Measurements from ENCODE around the gene MYH9. TPM values are rescaled to one million over a fixed set of nuclear protein-coding genes. Genes with fewer than 3 reads are reported as not detected.

MYH9 gene
- total and polyA plus RNA-seq, 2 experiments from 2014 or later: 140 to 188 TPM

GRCh38 chr22:36297568-36297967 is 90.2 kb downstream of the MYH9 start:
- peaks cover 5% of the 10 kb centered on the region for H3K79me2 ChIP-seq
- no peaks in the 10 kb centered on the region for H4K20me1 ChIP-seq (ENCODE audit: insufficient read depth, poor library complexity, severe bottlenecking)
- H3K9me3 ChIP-seq (ENCODE audit: low read depth): no peaks in the 10 kb centered on the region
- no peaks in the 10 kb centered on the region for H3K9me2 ChIP-seq (replicated peaks; ENCODE audit: insufficient read depth)
- no peak for DNase-seq (ENCODE audit: low spot score)
- no peaks in the 10 kb centered on the region for H3K27me3 ChIP-seq
- H3K36me3 ChIP-seq (replicated peaks; ENCODE audit: insufficient read depth, low read depth): peaks cover 3% of the 10 kb centered on the region
- H3K4me3 ChIP-seq: no peak overlapping the region
- no peak overlapping the region for H2AFZ ChIP-seq
- 92% methylated on average over 19 of the region's 19 CpGs for WGBS (ENCODE audit: low lambda C conversion rate, missing lambda C conversion rate)
- no peak overlapping the region for H3K4me2 ChIP-seq
- TF ChIP-seq EZH2 (IDR thresholded peaks at IDR 0.05; ENCODE audit: borderline replicate concordance) (no peak), CTCF (IDR thresholded peaks at IDR 0.05; ENCODE audit: poor library complexity) (no peak), EZH2phosphoT487 (IDR thresholded peaks at IDR 0.05; ENCODE audit: low read depth, severe bottlenecking, unreplicated experiment) (no peak)
- H3K27ac ChIP-seq: no peak overlapping the region
- peaks cover 5% of the 10 kb centered on the region for H3K4me1 ChIP-seq (ENCODE audit: insufficient read depth)

GRCh38 chr22:36296690-36297089 is 91.1 kb downstream of the MYH9 start:
- H3K9me2 ChIP-seq (replicated peaks; ENCODE audit: insufficient read depth): no peaks in the 10 kb centered on the region
- WGBS (ENCODE audit: low lambda C conversion rate, missing lambda C conversion rate): 96% methylated on average over 15 of the region's 15 CpGs
- TF ChIP-seq EZH2 (IDR thresholded peaks at IDR 0.05; ENCODE audit: borderline replicate concordance) (no peak), EZH2phosphoT487 (IDR thresholded peaks at IDR 0.05; ENCODE audit: low read depth, severe bottlenecking, unreplicated experiment) (no peak), CTCF (IDR thresholded peaks at IDR 0.05; ENCODE audit: poor library complexity) (no peak)
- H3K79me2 ChIP-seq: peaks cover 5% of the 10 kb centered on the region
- no peak overlapping the region for H3K4me3 ChIP-seq
- no peaks in the 10 kb centered on the region for H3K27me3 ChIP-seq
- H3K36me3 ChIP-seq (replicated peaks; ENCODE audit: insufficient read depth, low read depth): peaks cover 3% of the 10 kb centered on the region
- no peaks in the 10 kb centered on the region for H3K4me1 ChIP-seq (ENCODE audit: insufficient read depth)
- no peak overlapping the region for H3K27ac ChIP-seq
- no peak for DNase-seq (ENCODE audit: low spot score)
- H4K20me1 ChIP-seq (ENCODE audit: insufficient read depth, poor library complexity, severe bottlenecking): no peaks in the 10 kb centered on the region
- H2AFZ ChIP-seq: no peak overlapping the region
- H3K9me3 ChIP-seq (ENCODE audit: low read depth): no peaks in the 10 kb centered on the region
- H3K4me2 ChIP-seq: no peak overlapping the region

- Histone ChIP-seq H3K4me2 (no peak overlapping the region), H3K9me2 (replicated peaks; ENCODE audit: insufficient read depth) (no peaks in the 10 kb centered on the region), H3K79me2 (no peaks in the 10 kb centered on the region), H3K27ac (no peak overlapping the region), H4K20me1 (ENCODE audit: insufficient read depth, poor library complexity, severe bottlenecking) (no peaks in the 10 kb centered on the region), H3K9me3 (ENCODE audit: low read depth) (no peaks in the 10 kb centered on the region), H2AFZ (no peak overlapping the region), H3K4me1 (ENCODE audit: insufficient read depth) (no peaks in the 10 kb centered on the region), H3K27me3 (no peaks in the 10 kb centered on the region), H3K4me3 (no peak overlapping the region), H3K36me3 (replicated peaks; ENCODE audit: insufficient read depth, low read depth) (peaks cover 3% of the 10 kb centered on the region)
- no peak for DNase-seq (ENCODE audit: low spot score)
- TF ChIP-seq EZH2phosphoT487 (IDR thresholded peaks at IDR 0.05; ENCODE audit: low read depth, severe bottlenecking, unreplicated experiment) (no peak), EZH2 (IDR thresholded peaks at IDR 0.05; ENCODE audit: borderline replicate concordance) (no peak), CTCF (IDR thresholded peaks at IDR 0.05; ENCODE audit: poor library complexity) (no peak)
- WGBS (ENCODE audit: low lambda C conversion rate, missing lambda C conversion rate): 96% methylated on average over 7 of the region's 7 CpGs
These were observed 92.5 kb downstream of the MYH9 start for GRCh38 chr22:36295247-36295646.

GRCh38 chr22:36294801-36295200 is 93.0 kb downstream of the MYH9 start:
- Histone ChIP-seq H3K27me3 (no peaks in the 10 kb centered on the region), H3K79me2 (no peaks in the 10 kb centered on the region), H3K4me2 (no peak overlapping the region), H2AFZ (no peak overlapping the region), H3K27ac (no peak overlapping the region), H3K4me3 (no peak overlapping the region), H4K20me1 (ENCODE audit: insufficient read depth, poor library complexity, severe bottlenecking) (no peaks in the 10 kb centered on the region), H3K4me1 (ENCODE audit: insufficient read depth) (no peaks in the 10 kb centered on the region), H3K9me3 (ENCODE audit: low read depth) (no peaks in the 10 kb centered on the region), H3K9me2 (replicated peaks; ENCODE audit: insufficient read depth) (no peaks in the 10 kb centered on the region), H3K36me3 (replicated peaks; ENCODE audit: insufficient read depth, low read depth) (peaks cover 3% of the 10 kb centered on the region)
- no peak for DNase-seq (ENCODE audit: low spot score)
- WGBS (ENCODE audit: low lambda C conversion rate, missing lambda C conversion rate): 95% methylated on average over 11 of the region's 11 CpGs
- TF ChIP-seq CTCF (IDR thresholded peaks at IDR 0.05; ENCODE audit: poor library complexity) (no peak), EZH2phosphoT487 (IDR thresholded peaks at IDR 0.05; ENCODE audit: low read depth, severe bottlenecking, unreplicated experiment) (no peak), EZH2 (IDR thresholded peaks at IDR 0.05; ENCODE audit: borderline replicate concordance) (no peak)

Data from hepatocyte (in vitro differentiated cells).